Suprapubic skin (tissue), 4 donors: Measurements from ENCODE around the gene MED15. TPM values are rescaled to one million over a fixed set of nuclear protein-coding genes. Genes with fewer than 3 reads are reported as not detected.

Experiments used
- DNase-seq, 2 donors: peaks; one replicate each; pipeline ENCODE4 v3.0.0-alpha.2; 2019; ENCODE audit warnings: low spot score in 2 of 2
- H3K27ac ChIP-seq: fragments of 200-600 bp; sonication (generic); one replicate; pipeline ENCODE4 v1.5.1; 2019
- H3K27me3 ChIP-seq: fragments of 200-600 bp; sonication (generic); one replicate; pipeline ENCODE4 v1.5.1; 2019
- H3K36me3 ChIP-seq: fragments of 200-600 bp; sonication (generic); one replicate; pipeline ENCODE4 v1.5.1; 2019
- H3K4me1 ChIP-seq: fragments of 200-600 bp; sonication (generic); one replicate; pipeline ENCODE4 v1.5.1; 2019
- H3K4me3 ChIP-seq: fragments of 200-600 bp; sonication (generic); one replicate; pipeline ENCODE4 v1.5.1; 2019; ENCODE audit warnings: mild to moderate bottlenecking
- H3K9me3 ChIP-seq: fragments of 200-600 bp; sonication (generic); one replicate; pipeline ENCODE4 v1.5.1; 2019
- EP300 ChIP-seq: sonication (generic); formaldehyde crosslinking; IDR thresholded peaks from one replicate; pipeline ENCODE4 v1.6.1; 2017; ENCODE audit warnings: antibody characterized with exemption
- POLR2A ChIP-seq, 2 donors: fragments of 450-650 bp; IDR thresholded peaks; one replicate each; pipeline ENCODE4 v1.6.1; 2017; ENCODE audit warnings: antibody characterized with exemption in 2 of 2, mild to moderate bottlenecking in 2 of 2, moderate library complexity in 2 of 2
- POLR2AphosphoS5 ChIP-seq, 3 donors: sonication (generic); formaldehyde crosslinking; IDR thresholded peaks; one replicate each; pipeline ENCODE4 v1.6.1; 2017; ENCODE audit warnings: antibody characterized with exemption in 3 of 3
- WGBS: methylation state at CpG from one replicate; pipeline ENCODE4 v1.1.5; 2018; 5-methylcytosine and 5-hydroxymethylcytosine counted together
- total RNA-seq, 4 donors: library from RNA; depleted of rRNA; stranded (reverse); fragments of >200 nt; gene quantifications; one replicate each; pipeline ENCODE4 v1.1.0, GENCODE V29; 2016
- TF ChIP-seq, protein P1 (sequence below), 2 donors: fragments of 200-600 bp in 1 of 2; fragments of 450-650 bp in 1 of 2; sonication (generic) in 1 of 2; IDR thresholded peaks; one replicate each; pipeline ENCODE4 v1.5.1; 2016 to 2019; ENCODE audit warnings: antibody characterized with exemption in 2 of 2, mild to moderate bottlenecking in 1 of 2, moderate library complexity in 1 of 2

Gene MED15
- total RNA-seq, 4 donors from 2014 or later, result 59.8 to 163 (median 70.8) TPM

DNA sequence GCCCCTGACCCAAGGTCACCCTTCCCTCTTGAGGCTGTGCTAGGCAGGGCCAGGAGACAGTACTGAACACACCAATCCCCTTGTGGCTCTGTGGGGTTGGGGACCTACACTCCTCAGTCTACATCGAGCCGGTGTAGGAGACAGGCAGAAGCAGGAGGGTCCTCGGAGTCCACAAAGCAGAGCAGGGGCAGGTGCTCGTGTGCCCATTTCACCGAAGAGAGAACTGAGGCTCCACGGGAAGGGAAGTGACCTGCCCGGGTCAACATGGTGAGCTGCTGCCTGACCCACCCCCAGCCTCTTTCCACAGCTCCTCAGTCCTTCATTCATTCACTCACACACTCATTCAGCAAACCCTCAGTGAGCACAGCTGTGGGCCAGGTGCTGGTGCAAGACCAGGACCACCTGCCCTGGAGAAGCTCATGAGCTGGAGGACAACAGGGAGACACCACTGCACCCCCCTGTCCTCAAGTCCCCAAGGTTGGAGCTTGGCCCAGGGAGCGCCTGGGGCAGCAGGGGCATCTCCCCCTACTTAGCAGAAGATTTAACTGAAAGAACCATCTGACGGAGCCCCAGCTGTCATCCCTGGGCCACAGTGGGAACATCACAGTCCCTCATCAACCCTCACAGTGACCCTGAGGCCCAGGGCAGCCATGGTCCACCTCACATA, 127.3 kb downstream of the MED15 start:
- Histone ChIP-seq H3K36me3 (no peaks in the 10 kb centered on the region), H3K4me1 (no peaks in the 10 kb centered on the region), H3K4me3 (no peak overlapping the region), H3K9me3 (no peaks in the 10 kb centered on the region), H3K27ac (no peak overlapping the region), H3K27me3 (peaks cover 29% of the 10 kb centered on the region)
- no peak for TF ChIP-seq POLR2A (IDR thresholded peaks at IDR 0.05)
- TF ChIP-seq EP300, result no peak
- no peak for TF ChIP-seq POLR2AphosphoS5 (IDR thresholded peaks at IDR 0.05)
- TF ChIP-seq, protein P1, sequence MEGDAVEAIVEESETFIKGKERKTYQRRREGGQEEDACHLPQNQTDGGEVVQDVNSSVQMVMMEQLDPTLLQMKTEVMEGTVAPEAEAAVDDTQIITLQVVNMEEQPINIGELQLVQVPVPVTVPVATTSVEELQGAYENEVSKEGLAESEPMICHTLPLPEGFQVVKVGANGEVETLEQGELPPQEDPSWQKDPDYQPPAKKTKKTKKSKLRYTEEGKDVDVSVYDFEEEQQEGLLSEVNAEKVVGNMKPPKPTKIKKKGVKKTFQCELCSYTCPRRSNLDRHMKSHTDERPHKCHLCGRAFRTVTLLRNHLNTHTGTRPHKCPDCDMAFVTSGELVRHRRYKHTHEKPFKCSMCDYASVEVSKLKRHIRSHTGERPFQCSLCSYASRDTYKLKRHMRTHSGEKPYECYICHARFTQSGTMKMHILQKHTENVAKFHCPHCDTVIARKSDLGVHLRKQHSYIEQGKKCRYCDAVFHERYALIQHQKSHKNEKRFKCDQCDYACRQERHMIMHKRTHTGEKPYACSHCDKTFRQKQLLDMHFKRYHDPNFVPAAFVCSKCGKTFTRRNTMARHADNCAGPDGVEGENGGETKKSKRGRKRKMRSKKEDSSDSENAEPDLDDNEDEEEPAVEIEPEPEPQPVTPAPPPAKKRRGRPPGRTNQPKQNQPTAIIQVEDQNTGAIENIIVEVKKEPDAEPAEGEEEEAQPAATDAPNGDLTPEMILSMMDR (IDR thresholded peaks at IDR 0.05), result no peak
- DNase-seq, result no peak
- WGBS, result 97% methylated on average over 6 of the region's 9 CpGs

DNA sequence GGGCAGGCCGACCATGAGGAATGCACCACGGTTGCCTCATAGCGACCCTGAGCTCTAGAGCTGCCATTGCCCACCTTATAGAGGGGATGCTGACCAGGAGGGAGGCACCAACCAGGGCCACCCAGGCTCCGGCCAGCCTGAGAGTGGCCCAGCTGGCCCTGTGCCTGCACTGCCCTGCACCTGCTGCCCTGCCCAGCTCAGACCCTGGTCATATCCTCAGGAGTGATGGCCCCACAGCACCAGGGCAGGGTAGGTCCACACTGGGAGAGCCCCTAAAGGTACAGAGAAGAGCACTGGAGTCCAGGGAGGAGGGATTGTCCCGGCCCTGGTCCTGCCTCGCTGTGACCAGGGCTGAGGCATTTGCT, 127.8 kb downstream of the MED15 start:
- TF ChIP-seq EP300, result no peak
- TF ChIP-seq POLR2A (IDR thresholded peaks at IDR 0.05), result no peak
- TF ChIP-seq, protein P1 (IDR thresholded peaks at IDR 0.05), result no peak
- no peak for TF ChIP-seq POLR2AphosphoS5 (IDR thresholded peaks at IDR 0.05)
- DNase-seq, result no peak
- peaks cover 29% of the 10 kb centered on the region for H3K27me3 ChIP-seq
- no peak overlapping the region for H3K4me3 ChIP-seq
- WGBS, result 98% methylated on average over 6 of the region's 6 CpGs
- H3K4me1 ChIP-seq, result no peaks in the 10 kb centered on the region
- no peaks in the 10 kb centered on the region for H3K36me3 ChIP-seq
- H3K9me3 ChIP-seq, result no peaks in the 10 kb centered on the region
- no peak overlapping the region for H3K27ac ChIP-seq

DNA sequence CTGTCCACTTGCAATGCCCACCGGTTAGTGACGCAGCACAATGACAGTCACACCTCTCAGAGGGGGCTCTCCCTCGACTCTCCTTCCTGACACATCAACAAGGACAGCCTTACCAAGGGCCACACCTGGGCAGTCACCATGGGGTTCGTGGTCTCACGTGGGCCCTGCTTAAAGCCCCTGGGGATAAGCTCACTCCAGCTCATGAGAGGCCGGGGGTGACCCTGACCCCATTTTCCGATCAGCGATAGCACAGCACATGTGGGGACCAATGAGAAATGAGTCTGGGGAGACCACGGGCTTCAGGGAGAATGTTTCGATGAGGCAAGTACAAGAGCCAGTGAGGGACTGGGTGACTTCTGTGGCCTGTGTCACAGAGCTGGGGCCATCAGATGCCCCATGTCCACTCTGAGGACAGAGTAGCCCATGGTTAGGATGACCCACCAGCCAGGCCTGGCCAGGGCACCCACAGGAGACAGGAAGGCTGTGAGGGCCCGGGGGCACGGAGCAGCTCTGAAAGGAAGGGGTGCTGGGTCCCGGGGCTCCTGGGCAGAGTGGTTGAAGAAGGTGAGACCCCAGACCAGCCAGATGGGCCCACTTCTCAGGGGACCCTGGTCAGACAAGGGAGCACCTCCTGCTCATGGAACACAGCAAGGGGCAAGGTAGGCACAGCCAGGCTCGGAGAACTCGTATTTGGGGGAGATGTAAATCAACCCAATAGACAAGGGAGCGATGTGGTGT, 128.8 kb downstream of the MED15 start:
- Histone ChIP-seq H3K27me3 (peaks cover 29% of the 10 kb centered on the region), H3K4me3 (no peak overlapping the region), H3K9me3 (no peaks in the 10 kb centered on the region), H3K36me3 (no peaks in the 10 kb centered on the region), H3K27ac (no peak overlapping the region), H3K4me1 (no peaks in the 10 kb centered on the region)
- TF ChIP-seq POLR2AphosphoS5 (IDR thresholded peaks at IDR 0.05), result no peak
- no peak for TF ChIP-seq EP300
- TF ChIP-seq, protein P1 (IDR thresholded peaks at IDR 0.05), result no peak
- TF ChIP-seq POLR2A (IDR thresholded peaks at IDR 0.05), result no peak
- no peak for DNase-seq
- WGBS, result 85% methylated on average over 14 of the region's 16 CpGs

DNA sequence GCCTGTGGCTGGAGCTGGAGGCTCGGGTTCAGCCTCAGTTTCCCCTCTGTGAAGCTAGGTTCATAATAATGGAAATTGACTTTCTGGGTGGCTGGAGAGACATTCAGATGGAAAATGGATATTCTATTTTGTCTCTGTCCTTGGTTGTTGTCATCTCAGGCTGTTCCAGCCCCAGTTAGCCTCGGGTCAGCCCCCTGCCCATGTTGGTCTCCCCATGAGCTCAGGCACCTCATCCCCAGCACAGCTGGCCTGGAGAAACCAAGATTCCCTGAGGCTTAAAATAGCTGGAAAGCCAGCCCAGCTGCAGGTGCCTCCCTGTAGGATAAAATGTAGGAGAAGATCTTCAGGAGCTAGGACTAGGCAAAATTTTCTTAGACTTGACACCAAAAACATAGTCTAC, 129.5 kb downstream of the MED15 start:
- 87% methylated on average over 2 of the region's 2 CpGs for WGBS
- DNase-seq, result no peak
- Histone ChIP-seq H3K9me3 (no peaks in the 10 kb centered on the region), H3K4me1 (no peaks in the 10 kb centered on the region), H3K27ac (no peak overlapping the region), H3K27me3 (peaks cover 29% of the 10 kb centered on the region), H3K4me3 (no peak overlapping the region), H3K36me3 (no peaks in the 10 kb centered on the region)
- TF ChIP-seq POLR2A (IDR thresholded peaks at IDR 0.05) (no peak), POLR2AphosphoS5 (IDR thresholded peaks at IDR 0.05) (no peak), EP300 (no peak)
- TF ChIP-seq, protein P1 (IDR thresholded peaks at IDR 0.05), result no peak

Other genes with a start within 250 kb of the MED15 start
- gene RTN4R, start 239.3 kb upstream of the MED15 start, total RNA-seq, result 10 to 100 TPM in 1 of 4 donors, 1 to 10 TPM in 3; 5.0 to 12.2 (median 9.2) TPM
- gene DGCR6L, start 187.6 kb upstream of the MED15 start, total RNA-seq, result 10 to 100 TPM; 45.9 to 75.2 (median 63.0) TPM
- 10 to 100 TPM in 3 of 4 donors, 1 to 10 TPM in 1; 9.3 to 17.5 (median 10.5) TPM for gene ZNF74, start 113.5 kb upstream of the MED15 start, total RNA-seq
- 10 to 100 TPM in 1 of 4 donors, 1 to 10 TPM in 3; 2.8 to 11.3 (median 5.8) TPM for gene SCARF2, start 69.8 kb upstream of the MED15 start, total RNA-seq
- gene KLHL22, start 11.8 kb upstream of the MED15 start, total RNA-seq, result 10 to 100 TPM; 12.3 to 29.7 (median 18.3) TPM